Pulmonary artery endothelial cell (primary cell): Measurements from ENCODE around the gene HIF3A. TPM values are rescaled to one million over a fixed set of nuclear protein-coding genes. Genes with fewer than 3 reads are reported as not detected.
"Not testable (repeated sequence)": the region's sequence is repeated elsewhere in the genome, so short reads cannot be mapped to it uniquely, and the experiment has no call there.

ENCODE experiments used
- DNase-seq: peaks from one replicate; pipeline ENCODE4 v3.0.0-alpha.2; 2011; ENCODE audit warnings: low read depth, low spot score
- total RNA-seq: library from RNA; depleted of rRNA; stranded (reverse); fragments of >200 nt; gene quantifications from 2 replicates; pipeline ENCODE4 v1.2.3, GENCODE V29; 2014

The HIF3A gene
- total RNA-seq, 1 donor from 2014 or later, result 4.6 TPM

DNA sequence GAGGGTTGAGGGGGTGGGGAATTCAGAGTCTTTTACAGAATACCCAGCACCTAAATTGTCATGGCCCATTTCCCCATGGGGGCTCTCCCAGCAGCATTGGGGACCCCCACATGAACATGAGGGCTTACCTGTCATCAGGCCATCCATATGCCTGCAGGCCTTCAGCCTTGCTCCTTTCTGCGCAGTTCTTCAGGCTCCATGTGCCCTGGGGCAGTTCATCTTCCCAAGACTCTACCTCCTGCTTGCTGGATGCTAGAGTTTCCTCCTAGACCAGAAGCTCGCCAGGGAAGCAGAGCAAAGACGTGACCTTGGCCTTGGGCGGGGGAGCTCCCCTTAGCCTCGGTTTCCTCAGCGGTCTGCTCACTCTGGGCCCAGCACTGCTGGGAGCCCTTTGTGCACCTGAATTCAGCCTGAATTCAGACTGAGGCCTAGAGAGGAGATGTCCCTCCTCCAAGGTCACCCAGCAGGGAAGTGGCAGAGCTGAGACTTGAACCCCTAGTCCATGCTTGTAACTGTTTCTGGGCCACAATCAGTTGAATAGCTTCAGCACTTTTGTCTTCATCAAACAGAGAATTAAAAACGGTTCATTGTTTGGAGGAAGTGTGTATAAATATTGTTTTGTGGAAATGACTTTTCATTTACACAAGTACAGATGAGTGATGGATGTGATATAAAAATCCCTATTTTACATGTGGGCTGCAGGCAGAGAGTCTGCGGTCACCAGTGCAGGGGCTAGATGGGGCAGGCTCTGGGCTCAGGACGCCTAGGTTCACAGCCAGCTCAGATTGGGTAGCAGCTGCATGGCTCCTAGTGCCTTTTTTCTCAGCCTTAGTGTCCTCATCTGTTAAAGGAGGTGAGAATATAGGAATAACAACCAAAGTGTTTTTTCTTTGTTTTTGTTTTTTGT is 59.6 kb downstream of the HIF3A start:
- no peak for DNase-seq

DNA sequence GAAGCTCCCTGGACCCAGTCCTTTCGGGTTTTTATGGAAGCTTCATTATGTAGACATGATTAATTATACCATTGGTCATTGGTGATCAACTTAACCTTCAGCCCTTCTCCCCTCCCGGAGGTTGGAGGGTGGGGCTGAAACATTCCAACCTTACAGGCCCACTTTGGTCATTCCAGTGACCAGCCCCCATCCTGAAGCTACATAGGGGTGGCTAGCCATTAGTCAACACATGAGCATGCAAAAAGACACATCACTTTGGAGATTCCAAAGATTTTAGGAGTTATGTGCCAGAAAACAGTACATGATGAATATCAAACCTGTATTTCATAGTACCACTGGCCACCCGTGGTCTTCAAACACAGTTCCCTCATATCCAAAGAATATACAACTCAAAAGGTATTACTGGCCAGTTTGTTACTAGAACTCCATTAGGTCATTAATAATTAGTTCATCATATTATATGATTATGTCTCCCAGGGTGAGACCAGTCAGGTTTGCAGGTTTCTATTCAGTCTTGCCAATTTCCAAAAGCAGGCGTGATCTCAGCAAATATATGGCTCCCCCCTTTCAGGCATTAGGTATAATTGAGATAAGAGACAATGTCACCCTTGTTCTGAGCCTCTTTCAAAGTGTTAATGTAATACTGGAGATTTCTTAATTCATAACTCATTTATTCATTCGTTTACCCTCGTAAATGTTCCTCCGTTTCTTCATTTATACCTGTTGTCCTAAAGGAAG is 61.2 kb downstream of the HIF3A start:
- DNase-seq, result no peak

DNA sequence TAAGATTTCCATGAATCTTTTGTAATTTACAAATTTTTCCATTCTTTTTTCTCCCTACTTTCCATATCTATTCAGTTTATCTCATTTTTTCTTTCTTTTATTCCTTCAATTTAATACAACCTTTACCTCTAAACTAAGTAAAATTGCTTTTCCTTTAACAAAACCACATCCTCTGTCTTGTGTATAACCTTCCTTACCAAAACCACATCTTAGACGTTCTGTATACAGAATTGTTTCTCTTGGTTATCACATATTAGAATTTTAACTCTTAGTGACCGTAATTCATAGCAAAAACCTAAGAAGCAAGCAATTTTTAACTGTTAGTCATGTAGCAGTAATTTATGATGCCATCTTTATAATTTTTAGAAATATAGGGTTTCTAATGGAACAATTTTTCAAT is 65.1 kb downstream of the HIF3A start:
- no peak for DNase-seq

DNA sequence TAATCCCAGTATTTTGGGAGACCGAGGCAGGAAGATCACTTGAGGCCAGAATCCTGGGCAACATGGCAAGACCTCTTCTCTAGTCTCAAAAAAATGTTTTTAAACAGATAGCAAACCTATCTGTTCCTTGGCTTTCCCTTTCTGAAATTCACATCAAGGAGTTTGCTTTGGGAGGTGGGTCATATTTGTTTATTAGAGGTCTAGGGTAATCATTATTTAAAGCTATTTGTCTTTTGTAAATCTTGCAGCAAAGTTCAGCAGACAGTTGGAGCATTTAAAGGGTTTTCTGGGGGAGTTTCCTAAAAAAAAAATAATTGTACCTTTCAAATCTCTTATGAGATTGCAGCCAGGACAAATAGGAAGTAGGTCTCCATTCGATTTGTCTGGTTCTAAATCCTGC is 67.5 kb downstream of the HIF3A start:
- no peak for DNase-seq

DNA sequence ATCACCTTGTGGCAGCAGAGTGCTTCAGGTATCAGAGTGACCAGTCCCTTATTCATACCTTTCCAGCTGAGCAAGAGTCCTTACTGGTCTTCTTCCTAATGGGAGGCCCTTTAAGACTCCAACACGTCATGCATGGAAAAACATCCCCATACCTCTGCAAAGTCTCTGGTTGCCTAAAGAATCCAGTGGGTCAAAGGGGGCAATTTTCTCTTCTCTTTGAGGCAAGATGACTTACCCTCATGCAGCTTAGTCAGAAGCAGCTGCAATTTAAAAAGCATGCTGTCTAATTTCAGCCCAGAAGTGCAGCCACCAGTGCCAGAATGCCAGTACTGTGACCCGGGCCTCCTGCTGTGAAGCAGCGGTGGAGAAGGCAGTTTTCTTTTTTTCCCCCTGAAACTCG is 68.7 kb downstream of the HIF3A start:
- no peak for DNase-seq

DNA sequence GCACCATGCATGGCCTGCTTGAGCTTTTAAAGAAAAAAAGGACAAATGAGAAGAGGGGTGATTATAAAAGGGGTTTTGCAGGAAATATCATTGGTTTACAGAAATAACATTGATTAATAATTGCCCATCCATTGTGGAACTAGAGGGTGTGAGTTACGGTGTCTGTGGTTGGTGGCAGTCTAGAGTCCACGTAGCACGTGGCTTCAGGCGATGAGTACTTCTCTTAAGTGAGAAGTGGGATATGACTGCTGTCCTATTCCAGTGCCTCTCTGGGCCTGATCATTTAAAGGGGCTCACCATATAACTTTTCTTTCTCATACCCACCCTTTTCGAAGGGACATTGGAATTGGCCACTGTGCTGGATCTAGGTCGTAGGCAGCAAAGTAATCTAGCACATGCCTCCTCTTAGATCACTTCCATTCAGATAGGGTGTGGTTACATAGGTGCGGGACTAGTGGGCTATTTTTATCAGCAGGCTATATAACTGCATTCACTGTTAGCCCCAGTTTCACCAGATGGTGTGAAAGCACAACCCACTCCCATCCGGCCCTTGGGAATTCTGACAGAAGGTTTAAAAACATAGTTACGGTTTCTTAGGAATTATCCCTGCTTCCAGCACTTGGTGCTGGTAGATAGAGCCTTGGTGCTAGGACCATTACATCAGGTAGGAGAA is 69.9 kb downstream of the HIF3A start:
- no peak for DNase-seq

DNA sequence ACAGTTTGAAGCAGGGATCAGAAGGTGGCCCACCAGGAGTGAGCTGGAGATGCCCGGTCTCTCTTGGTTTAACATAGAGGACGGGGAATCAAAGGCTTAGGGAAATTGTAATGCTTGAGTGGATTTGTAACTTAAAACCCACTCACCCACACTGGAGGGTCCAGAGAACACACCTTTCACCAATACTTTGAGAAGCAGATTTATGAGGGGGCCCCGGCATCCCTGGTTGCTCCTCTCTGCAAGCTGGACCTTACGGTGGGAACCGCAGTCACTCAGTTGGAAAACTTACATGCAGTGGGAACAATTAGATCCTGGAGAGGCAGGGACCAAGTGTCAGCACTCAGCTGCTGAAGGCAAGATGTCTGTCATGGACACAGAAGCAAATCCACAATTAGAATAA is 70.6 kb downstream of the HIF3A start:
- no peak for DNase-seq

DNA sequence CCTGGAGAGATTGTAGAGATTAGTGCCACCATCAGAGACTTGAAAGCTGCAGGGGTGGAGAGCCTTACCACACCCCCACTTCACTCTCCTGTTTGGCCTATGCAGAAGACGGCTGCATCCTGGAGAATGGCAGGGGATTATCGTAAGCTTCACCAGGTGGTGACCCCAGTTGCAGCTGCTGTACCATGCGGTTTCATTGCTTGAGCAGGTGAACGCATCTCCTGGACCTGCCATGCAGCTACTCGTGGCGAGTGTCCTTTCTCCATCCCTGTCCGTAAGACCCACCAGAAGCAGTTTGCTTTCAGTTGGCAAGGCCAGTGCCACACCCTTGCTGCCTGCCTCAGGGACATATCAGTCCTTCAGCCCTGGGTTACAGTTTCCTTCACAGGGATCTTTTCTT is 71.3 kb downstream of the HIF3A start:
- DNase-seq, result no peak

DNA sequence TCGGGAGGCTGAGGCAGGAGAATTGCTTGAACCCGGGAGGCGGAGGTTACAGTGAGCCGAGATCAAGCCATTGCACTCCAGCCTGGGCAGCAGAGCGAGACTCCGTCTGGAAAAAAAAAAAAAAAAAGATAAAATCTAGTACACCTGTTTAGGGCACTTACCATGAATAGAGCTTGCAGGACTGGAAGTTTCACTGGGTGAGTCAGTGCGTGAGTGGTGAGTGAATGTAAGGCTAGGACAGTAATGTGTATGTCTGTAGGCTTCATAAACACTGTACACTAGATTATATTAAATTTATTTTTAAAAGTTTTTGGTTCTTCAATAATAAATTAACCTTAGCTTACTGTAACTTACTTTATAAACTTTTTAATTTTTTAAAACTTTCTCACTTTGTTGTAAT is 73.0 kb downstream of the HIF3A start:
- DNase-seq, result no peak

DNA sequence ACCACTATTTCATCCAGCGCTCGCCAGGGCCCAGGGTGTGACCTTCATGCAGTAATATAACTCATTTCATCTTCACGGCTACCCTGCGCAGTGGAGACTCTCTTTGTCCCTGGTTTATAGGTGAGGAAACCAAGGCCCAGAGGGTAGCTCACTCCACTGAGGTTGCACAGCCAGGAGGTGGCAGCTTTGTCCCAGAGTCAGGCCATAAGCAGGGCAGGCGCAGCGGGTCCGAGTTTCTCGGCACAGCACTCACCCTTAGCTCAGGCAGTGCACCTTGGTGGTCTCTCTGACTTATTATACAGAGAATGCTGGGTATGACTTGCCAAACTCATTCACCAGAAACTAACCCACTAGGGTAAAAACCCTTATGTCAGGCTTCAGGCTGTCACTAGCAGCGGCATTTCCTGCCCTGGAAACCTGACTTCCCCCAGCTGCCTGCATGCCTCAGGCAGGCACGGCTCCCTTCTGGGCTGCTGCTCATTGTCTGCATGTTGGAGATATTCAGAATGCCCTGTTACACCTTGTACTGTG is 74.6 kb downstream of the HIF3A start:
- DNase-seq, result no peak

DNA sequence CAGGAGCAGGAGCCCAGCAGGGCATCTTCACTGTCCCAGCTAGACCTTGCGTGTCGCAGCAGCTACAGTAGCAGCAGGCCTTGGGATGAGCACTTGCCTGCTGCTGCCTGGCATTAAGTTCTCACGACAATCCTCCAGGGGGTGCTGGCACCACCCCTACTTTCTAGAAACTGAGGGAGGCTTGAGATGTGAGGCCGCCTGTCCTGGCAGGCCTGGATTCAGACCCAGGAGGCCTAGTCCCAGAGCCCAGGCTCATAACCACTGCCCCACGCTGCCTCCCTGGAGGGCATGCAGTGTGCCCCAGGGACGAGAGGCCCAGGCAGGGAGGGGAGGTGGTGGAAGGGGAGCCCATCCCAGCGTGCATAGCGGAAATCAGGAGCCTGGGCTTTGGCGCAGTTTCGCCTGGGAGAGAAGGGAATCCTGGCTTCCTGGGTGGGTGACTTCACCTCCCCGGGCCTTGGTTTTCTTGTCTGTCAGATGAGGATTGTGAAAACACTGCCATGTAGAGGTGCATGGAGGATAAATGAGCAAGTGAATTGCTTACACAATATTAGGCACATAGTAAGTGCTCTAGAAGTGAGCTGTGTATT is 76.2 kb downstream of the HIF3A start:
- no peak for DNase-seq

DNA sequence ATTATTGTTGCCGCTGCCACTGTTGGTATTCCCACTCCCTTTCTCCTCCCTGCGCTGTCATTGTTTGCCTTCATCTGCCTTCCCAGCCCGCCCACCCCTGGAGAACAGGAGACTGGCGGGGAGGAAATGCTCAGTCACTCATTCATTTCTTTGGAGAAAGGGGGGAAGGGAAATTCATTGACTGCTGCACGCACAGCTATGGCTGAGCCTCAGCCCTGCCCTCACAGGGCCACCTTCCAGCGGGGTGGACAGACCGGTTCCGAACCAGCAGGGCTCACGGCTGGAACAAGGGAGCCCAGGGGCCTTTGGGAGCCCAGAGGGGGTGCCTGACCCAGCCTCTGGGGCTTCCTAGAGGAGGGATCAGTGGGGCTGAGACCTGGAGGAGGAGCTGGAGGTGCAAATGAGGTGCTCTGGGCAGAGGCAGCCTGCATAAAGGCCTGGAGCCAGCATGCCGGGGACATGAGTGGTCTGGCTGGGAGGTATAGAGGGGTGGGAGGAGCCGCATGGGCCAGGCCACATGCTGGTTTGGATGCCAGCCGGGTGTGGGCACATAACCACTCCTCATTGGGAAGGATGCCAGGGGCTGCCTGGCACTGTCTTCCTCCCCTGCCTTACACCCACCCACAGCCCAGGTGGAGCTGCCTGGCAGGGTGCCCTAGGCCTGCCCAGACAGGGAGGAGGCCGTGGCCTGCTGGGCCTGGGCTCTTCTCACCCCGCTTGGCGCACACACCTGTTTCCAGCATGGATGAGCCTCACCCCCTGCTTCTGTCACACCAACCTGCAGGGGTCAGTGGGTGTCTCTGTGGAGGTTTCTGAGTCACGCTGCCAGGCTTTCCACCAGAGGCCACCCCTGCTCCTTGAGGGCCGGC is 76.9 kb downstream of the HIF3A start:
- DNase-seq, result no peak

DNA sequence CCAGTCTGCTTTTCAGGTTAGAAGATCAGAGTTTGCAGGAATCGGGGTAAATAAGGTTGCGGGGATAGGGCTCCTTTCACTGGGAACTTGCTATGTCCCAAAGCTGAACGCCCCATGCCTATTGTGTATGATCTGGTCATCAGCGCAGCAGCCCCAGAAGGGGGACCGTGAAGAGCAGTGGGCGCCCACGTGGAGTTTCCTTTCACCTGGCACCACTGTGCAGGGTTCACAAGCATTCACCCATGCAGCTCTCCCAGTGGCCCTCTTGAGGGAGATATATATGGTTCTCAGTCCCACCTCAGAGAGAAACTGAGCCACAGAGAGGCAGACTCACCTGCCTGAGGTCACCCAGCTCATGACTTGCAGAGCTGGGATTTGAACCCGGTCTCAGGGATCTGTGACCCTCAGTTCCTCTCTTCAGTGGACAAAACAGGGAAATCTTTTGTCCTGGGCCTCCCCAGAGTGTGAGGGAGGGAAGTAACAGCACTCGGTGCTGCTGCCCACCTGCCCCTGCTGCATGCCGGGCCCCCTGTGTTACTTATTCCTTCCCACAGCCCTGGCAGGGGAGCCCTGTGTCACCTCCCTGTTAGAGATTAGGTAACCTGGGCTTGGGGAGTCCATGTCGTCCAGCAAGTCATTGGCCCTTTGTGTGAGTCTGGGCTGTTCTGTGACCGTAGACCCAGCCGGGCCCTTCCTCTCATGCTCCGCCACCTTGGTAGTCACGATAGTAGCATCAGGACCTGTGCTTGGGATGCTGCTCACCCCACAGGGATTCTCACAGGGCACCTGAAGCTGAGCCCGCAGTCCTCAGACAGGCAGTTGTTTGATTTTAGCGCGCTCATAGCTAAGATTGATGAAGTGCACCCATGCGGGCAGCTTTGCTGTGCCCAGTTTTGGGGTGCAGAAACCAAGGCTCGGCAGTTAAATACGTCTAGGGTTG is 78.0 kb downstream of the HIF3A start:
- no peak for DNase-seq

DNA sequence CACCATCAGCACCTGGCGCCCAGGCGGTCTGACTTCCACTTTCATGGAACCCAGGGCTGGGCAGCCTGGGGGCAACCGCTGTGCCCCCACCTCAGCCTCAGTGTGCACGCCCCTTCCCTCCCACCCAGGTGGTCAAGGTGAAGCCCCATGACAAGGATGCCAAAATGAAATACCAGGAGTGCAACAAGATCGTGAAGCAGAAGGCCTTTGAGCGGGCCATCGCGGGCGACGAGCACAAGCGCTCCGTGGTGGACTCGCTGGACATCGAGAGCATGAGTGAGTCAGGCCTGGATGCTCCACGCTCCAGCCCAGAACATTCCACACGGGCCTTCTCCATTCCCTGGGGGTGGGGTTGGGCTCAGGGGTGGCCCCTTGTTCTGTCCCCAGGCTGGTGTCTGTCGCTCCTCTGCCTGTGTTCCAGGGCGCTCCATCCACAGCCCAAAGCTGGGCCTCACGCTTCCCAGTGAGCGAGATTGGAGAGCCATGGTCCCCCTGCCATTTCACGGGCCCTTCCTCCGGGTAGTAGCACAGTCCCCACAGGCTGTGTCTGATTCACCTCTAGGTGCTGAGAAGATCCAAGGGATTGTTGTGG is 78.7 kb downstream of the HIF3A start:
- DNase-seq, result not testable (repeated sequence)

DNA sequence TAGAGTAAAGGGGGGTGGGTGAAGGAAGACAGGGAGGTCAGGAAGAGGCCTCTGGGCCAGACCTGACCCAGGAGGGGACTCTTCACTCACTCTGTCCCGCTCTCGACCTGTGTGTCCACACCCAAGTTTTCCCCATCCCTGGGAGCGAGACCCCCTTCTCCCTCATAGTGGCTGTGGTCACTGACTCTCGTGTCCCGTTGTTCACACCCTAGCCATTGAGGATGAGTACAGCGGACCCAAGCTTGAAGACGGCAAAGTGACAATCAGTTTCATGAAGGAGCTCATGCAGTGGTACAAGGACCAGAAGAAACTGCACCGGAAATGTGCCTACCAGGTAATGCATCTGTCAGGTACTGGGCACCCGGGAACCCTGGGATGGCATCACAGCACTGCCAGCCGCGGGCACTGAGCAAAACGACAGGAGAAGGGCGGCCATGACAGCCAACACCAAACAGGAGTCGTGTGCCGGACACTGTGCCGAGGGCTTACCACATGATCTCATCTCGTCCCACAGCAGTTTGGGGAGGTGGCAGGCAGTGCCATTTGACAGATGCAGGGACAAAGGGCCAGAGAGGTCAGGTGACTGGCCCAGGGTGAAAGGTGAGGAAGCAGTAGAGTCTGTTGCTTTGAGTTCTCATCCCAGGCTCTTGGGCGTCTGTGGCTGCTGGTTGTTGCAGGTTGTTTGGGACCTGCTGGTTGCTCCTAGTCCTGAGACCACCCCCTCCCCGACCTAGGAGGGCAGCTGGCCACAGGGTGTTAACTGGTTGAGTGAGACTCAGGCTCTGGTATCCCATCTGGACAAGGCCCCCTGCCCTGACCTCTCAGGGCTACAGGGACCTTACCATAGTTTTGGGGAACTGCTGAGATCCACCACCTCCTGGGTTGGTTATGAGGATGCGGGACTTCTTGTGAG is 79.7 kb downstream of the HIF3A start:
- DNase-seq, result no peak

DNA sequence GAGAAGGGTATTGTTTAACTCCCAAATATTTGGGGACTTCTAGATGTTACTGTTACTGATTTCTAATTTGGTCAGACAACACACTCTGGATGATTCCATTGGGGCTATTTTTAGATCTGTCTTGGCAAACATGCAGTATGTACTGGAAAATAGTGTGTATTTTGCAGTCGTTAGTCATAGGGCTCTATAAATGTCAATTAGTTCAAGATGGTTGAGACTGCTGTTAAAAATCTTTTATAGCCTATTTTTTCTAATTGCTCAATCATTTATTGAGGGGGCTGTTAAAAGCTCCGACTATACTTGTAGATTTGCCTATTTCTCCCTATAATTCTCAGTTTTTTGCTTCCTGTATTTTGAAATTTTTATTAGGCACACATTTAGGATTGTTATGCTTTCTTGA is 81.4 kb downstream of the HIF3A start:
- DNase-seq, result no peak

DNA sequence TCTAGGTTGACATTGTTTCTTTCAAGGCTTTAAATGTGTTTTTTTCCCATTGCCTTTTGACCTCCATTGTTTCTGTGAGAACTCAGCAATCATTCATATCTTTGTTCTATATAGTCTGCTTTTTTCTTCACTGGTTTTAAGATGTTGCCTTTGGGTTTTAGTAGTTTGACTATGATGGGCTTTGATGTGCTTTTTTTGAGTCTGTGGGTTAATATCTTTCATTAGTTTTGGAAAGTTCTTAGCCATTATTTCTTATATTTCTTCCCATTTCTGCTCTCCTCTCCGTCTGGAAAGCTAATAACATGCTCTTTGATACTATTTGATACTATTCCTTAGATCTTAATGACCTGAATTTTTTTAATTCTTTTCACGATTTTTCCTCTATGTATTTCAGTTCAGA is 83.8 kb downstream of the HIF3A start:
- no peak for DNase-seq

DNA sequence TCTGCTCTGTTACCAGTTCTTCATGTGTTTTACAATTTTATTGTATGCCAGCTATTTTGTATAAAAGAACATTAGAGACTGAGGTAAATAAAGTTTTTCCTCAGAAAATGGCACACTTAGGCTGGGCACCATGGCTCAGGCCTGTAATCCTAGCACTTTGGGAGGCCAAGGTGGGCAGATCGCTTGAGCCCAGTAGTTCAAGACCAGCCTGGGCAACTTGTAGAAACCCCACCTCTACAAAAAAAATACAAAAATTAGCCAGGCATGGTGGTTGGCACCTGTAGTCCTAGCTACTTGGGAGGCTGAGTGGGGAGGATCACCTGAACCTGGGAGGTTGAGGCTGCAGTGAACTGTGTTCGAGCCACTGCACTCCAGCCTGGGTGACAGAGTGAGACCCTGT is 84.5 kb downstream of the HIF3A start:
- DNase-seq, result no peak
